ENCODE results near the gene CNTROB. TPM values are rescaled to one million over a fixed set of nuclear protein-coding genes. Genes with fewer than 3 reads are reported as not detected.

CNTROB gene, protein sequence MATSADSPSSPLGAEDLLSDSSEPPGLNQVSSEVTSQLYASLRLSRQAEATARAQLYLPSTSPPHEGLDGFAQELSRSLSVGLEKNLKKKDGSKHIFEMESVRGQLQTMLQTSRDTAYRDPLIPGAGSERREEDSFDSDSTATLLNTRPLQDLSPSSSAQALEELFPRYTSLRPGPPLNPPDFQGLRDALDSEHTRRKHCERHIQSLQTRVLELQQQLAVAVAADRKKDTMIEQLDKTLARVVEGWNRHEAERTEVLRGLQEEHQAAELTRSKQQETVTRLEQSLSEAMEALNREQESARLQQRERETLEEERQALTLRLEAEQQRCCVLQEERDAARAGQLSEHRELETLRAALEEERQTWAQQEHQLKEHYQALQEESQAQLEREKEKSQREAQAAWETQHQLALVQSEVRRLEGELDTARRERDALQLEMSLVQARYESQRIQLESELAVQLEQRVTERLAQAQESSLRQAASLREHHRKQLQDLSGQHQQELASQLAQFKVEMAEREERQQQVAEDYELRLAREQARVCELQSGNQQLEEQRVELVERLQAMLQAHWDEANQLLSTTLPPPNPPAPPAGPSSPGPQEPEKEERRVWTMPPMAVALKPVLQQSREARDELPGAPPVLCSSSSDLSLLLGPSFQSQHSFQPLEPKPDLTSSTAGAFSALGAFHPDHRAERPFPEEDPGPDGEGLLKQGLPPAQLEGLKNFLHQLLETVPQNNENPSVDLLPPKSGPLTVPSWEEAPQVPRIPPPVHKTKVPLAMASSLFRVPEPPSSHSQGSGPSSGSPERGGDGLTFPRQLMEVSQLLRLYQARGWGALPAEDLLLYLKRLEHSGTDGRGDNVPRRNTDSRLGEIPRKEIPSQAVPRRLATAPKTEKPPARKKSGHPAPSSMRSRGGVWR
- 24.2 and 27.6 TPM in 2 replicates for total RNA-seq

DNA sequence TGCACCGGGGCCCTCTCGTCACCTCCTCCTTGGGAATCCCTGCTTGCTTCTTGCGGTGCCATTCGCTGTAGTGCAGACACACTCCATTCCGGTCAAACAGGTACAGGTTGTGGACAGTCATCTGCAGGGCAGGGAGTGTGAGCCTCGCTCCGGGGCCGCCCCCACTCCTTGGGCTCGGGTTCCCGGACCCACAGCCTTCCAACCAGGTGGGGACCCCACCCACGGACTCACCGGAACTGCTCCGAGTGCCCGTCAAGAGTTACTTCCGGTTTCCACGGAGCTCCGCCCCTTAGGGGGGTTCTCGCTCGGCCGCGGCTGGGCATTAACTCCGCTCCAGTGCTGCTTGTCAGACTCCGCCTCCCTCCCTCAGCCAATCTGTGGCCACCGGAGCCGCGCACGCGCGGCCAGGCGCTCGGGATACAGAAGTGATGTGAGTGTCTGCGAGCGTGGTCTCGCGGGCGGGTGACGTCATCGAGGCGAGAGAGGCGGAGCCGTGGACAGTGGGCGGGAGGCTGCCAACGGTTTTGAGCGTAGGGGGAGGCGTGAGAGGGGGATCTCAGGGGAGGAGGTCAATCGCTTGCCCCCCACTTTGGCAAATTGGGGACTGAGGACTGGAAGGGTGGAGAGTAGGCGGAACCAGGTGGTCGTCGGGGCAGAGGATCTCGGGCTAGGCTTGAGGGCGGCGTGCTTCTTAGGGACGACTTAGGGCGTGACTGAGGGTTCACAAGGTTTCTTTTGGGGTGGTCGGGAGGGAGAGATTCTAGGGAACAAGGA lies at the start of gene CNTROB, which contains the start of gene TRAPPC1:
Gene CNTROB (plus strand): TSS at position 498 of the 774 bp plus-strand sequence. CDS start 874 bp downstream, outside the sequence.
Gene TRAPPC1 (minus strand): TSS at position 238 of the 774 bp plus-strand sequence. CDS start 117 bp downstream, at position 121.

DNA sequence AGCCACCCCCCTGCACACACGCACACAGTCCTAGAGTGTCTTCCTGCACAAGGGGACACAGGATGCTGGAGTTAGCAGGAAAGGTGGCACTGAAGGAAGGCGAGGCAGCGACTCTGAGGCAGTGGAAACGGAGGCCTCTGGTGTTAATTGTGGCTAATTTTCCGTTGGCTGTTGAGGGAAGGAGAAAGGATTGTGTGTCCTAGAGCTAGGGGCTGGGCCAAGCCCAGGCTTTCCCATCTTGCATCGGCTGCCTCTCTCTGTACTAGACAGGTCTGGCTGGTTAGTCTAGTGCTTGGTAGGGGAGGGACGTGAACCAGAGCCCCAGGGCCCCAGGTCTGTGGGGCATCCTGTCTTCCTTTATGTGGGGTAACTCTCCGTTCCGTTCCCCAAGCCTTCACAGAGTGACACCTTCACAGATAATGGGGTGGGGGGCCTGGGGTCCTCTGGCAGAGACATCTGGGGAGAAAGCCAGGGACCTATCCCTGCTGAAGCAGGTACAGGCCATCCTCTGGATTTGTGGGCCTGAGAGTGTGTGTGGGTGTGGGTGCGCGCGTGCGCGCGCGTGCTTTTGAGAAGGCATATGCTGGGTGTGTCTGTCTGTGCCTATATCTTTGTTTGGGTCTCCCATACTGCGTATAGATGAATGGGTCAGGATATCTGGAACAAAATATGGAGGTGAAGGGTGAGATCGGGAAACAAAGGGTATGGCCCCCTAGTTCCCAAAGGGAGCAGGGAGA lies 43.7 kb upstream of the CNTROB start, which contains the start of gene CHD3:
Gene CHD3 (plus strand): TSS at position 606 of the 737 bp plus-strand sequence. CDS start 212 bp downstream, outside the sequence.

DNA sequence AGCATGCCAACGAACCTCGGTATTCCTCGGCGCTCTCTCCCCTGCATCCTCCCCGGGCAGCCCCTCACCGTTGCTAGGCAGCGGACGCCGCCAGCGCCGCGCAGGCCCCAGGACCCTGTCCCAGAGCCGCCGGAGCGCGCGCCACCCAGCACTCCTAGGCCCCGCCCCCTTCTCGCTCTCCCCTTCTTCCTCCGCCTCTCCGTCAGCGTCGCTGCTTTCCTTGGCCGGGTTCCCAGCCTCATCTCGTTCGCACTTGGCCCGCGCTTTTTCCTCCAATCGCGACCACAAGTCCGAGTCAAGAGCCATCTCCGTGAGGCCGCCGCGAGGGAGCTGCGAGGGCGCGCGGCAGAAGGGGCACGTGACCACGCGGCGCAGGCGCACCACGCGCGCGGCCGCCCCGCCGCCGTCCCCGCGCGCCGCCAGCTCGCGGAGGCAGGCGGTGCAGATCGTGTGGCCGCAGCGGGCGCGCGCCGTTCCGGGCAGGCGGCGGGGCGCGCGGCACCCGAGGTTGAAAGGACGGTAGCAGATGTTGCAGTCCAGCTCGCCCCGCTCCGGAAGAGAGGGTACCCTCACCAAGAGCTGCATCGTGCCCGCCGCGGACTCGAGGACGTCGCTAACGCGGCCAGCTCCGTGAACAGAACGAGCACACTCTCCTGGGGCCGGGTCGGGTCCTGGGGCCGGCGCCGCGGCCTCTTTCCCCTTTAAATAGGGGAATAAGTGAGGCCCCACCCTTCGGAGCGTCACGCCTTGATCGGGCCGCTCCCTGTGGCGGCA lies 16.2 kb upstream of the CNTROB start, which contains the start of gene RNF227:
Gene RNF227 (minus strand): TSS at position 679 of the 774 bp plus-strand sequence. CDS start 94 bp downstream, at position 585.

DNA sequence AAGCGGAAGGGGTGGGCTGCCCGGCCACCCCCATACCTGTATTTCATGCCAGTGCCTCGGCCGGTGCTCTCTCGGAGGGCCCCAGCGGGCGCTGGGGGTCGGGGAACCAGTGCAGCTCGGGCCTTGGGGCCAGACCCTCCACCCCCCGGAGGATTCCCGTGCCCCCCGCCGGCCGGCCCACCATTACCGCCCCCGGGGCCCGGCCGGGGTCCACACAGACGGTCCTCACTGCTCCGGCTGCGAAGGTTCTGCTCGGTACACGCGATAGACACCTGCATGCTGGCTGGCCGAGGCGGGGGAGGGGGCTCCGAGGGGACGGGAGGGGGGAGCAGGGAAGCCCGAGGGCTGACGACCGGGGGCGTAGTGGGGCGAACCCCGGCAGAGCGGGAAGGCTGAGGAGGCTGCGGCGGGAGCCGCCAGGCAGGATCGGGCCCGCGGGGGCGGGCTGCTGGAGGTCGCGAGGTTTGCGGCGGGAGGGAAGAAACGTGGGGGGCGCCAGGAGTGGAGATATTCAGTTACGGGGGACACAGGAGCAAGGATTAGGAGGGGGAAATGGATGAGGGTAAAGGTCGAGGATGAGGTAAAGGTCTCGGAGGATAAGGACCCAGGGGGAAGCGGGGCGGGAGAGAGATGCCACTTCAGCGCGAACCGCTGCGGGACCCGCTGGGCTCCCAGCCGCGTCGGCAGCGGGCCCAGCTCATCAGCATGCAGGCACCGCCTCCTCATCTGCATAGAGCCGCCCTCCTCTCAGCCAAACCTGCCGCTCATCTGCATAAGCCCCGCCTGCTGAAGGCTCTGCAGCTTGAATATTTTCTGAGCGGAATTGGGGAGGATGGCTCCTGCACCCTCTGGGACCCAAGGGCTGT lies 2.6 kb upstream of the CNTROB start, which contains the start of gene KCNAB3:
Gene KCNAB3 (minus strand): TSS at position 699 of the 866 bp plus-strand sequence. CDS start 421 bp downstream, at position 278.

Other genes starting within 250 kb of the CNTROB start
- 85.9 and 87.5 TPM in 2 replicates for gene TP53, start 244.7 kb upstream of the CNTROB start, total RNA-seq
- 20.5 and 21.6 TPM in 2 replicates for gene WRAP53, start 243.7 kb upstream of the CNTROB start, total RNA-seq
- gene EFNB3, start 227.0 kb upstream of the CNTROB start, total RNA-seq, result 0.10 and 0.13 TPM in 2 replicates
- 0.93 and 1.7 TPM in 2 replicates for gene DNAH2, start 214.5 kb upstream of the CNTROB start, total RNA-seq
- gene KDM6B, start 98.0 kb upstream of the CNTROB start, total RNA-seq, result 0.87 and 1.0 TPM in 2 replicates
- 375 and 382 TPM in 2 replicates for gene TMEM88, start 77.1 kb upstream of the CNTROB start, total RNA-seq
- 128 and 161 TPM in 2 replicates for gene NAA38, start 74.6 kb upstream of the CNTROB start, total RNA-seq
- gene CYB5D1, start 74.2 kb upstream of the CNTROB start, total RNA-seq, result 10.6 and 13.9 TPM in 2 replicates
- 41.0 and 54.0 TPM in 2 replicates for gene CHD3, start 43.4 kb upstream of the CNTROB start, total RNA-seq
- 1.1 and 9.3 TPM in 2 replicates for gene RNF227, start 15.9 kb upstream of the CNTROB start, total RNA-seq
- 0.13 and 0.15 TPM in 2 replicates for gene KCNAB3, start 2.4 kb upstream of the CNTROB start, total RNA-seq
- gene TRAPPC1, start 260 bp upstream of the CNTROB start, total RNA-seq, result 62.7 and 76.0 TPM in 2 replicates
- gene GUCY2D, start 70.4 kb downstream of the CNTROB start, total RNA-seq, result not detected in 2 replicates
- gene ALOX15B, start 106.9 kb downstream of the CNTROB start, total RNA-seq, result not detected in 2 replicates
- gene ALOX12B, start 155.5 kb downstream of the CNTROB start, total RNA-seq, result not detected in 2 replicates
- gene ALOXE3, start 186.3 kb downstream of the CNTROB start, total RNA-seq, result not detected in 2 replicates
- gene HES7, start 191.9 kb downstream of the CNTROB start, total RNA-seq, result 0.13 and 6.6 TPM in 2 replicates
- gene PER1, start 220.2 kb downstream of the CNTROB start, total RNA-seq, result 14.5 and 20.3 TPM in 2 replicates
- 4.0 and 4.1 TPM in 2 replicates for gene VAMP2, start 230.7 kb downstream of the CNTROB start, total RNA-seq
- 19.5 and 19.8 TPM in 2 replicates for gene TMEM107, start 244.2 kb downstream of the CNTROB start, total RNA-seq

Measured in mammary microvascular endothelial cell (primary cell).